HG03575 (cell line): ENCODE data around the gene SYNDIG1L.

Source experiments
- ATAC-seq: cut with Tn5 transposase; IDR thresholded peaks from one replicate; pipeline ENCODE4 v1.9.1; 2021; ENCODE audit not compliant: unreplicated experiment, insufficient number of reproducible peaks, low FRiP score; ENCODE audit errors: extremely low read depth

SYNDIG1L gene

DNA sequence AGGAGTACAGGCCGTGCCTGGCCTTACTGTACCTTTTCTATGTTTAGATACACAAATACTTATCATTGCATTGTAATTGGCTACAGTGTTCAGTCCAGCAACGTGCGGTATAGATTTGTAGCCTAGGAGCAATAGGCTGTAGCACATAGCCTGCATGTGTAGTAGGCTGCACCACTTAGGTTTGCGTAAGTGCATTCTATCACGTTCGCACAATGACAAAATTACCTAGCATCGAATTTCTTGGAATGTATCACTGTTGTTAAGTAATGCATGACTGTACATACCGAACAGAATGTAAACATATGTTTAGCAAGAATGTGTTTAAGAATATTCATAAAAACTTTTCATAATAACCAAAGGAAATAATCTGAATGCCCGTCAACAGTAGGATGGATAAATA lies 45.8 kb downstream of the SYNDIG1L start:
- ATAC-seq: no peak

DNA sequence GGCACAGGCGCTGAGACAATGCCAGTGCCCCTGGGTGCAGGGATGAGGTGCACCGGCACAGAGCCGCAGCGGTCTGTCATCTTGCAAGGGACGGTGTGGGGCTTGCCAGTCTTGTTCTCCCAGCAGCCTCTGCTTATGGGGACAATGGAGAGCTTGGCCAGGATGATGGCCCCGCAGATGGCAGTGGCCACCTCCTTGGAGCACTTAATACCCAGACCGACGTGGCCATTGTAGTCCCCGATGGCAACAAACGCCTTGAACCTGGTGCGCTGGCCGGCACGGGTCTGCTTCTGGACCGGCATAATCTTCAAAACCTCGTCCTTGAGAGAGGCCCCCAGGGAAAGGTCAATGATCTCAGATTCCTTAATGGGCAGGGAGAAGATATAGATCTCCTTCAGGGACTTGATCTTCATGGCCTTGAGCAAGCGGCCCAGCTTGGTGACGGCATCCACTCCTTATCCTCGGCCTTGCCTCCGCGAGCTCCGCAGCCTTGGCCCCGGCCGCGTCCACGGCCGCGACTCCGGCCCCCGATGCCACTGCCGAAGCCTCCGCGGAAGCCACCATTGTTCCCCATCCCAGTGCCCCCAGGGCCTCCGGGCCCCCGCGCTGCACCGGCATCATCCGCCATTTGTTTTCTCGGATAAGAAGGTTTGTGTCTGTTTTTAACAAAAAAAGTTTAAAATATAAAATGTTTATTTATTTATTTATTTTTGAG lies 47.9 kb downstream of the SYNDIG1L start:
- no peak for ATAC-seq

- ATAC-seq: no peak
Measured at GRCh38 chr14:74368441-74368840, 57.6 kb downstream of the SYNDIG1L start.

DNA sequence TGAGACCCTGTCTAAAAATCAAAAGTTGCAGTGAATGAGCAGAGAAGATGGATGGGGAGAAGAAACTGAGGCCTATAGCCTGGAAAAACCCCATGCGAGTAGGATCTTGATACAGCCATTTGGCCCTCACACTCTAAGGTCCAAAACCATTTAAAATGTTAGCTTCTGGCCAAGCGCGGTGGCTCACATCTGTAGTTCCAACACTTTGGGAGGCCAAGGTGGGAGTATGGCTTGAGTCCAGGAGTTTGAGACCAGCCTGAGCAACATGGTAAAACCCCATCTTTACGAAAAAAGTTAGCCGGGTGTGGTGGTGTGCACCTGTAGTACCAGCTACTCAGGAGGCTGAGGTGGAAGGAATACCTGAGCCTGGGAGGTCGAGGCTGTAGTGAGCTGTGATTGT lies 58.0 kb downstream of the SYNDIG1L start:
- no peak for ATAC-seq

DNA sequence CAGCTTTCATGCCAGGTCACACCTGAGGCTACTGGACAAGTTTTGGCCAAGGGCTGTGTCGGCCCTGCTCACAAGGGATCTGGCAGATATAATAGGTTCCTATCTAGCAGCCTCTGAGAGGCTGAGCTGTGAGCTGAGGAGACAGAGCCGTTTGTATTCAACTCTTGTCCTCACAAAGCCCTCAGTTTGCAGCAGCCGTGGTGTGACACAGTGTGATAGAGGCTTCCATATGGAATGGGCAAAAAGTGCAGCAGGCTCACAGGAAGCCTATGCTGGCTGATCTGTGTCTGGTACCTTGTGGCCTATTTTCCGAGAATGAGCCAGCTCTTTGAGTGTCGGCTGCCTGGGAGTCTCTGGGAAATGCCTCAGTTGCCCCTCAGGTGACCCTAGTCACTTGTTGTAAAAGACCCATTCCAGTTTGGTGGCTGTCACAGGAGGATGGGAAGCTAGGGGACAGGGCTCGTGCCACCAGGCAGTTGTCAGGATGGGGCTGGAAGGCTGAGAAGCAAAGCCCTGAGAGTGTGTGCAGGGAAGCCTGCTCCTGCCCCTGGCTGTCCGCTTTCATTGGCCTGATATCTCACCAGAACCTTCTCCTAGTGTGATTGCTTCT lies 61.6 kb downstream of the SYNDIG1L start:
- ATAC-seq: no peak

GRCh38 chr14:74362361-74362915 lies 63.6 kb downstream of the SYNDIG1L start:
- ATAC-seq: no peak

DNA sequence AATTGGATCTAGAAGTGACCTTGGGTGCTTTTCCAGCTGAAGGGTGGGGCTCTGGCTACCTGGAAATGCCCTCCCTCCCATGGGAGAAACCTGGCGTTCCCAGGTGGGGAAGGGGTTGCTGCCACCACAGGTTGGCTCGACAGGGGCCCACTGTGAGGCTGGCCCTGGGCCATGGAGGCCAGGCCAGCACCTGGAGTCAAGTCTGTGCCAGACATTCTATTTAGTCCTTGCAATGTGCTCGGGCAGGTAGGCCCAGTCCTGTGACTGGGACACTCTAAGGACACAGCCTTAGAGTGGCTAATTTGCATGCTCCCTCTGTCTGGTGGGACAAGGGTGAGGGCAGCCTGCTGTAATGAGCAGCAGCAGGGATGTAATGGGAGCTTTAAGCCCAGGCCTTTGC lies 65.8 kb downstream of the SYNDIG1L start:
- no peak for ATAC-seq

DNA sequence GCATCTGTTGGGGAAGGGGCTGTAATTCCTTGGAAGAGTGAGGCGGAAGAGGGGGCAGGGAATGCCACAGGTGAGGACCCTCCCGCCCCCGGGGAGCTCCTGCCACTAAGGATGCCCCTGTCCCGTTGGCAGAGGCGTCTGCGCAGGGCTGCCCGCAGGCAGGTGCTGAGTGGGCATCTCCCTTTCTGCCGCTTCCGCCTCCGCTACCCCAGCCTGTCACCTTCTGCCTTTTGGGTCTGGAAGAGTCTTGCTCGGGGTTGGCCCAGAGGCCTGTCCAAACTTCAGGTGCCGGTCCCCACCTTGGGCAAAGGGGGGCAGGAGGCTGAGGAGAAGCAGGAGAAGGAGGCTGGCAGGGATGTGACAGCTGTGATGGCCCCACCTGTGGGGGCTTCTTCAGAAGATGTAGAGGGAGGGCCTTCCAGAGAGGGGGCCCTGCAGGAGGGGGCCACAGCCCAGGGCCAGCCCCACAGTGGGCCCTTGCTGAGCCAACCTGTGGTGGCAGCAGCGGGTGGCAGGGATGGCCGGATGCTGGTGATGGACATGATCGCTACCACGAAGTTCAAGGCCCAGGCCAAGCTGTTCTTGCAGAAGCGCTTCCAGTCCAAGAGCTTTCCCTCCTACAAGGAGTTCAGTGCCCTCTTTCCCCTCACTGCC lies 67.7 kb downstream of the SYNDIG1L start:
- no peak for ATAC-seq

- no peak for ATAC-seq
Measured at GRCh38 chr14:74357585-74357984, 68.4 kb downstream of the SYNDIG1L start.

DNA sequence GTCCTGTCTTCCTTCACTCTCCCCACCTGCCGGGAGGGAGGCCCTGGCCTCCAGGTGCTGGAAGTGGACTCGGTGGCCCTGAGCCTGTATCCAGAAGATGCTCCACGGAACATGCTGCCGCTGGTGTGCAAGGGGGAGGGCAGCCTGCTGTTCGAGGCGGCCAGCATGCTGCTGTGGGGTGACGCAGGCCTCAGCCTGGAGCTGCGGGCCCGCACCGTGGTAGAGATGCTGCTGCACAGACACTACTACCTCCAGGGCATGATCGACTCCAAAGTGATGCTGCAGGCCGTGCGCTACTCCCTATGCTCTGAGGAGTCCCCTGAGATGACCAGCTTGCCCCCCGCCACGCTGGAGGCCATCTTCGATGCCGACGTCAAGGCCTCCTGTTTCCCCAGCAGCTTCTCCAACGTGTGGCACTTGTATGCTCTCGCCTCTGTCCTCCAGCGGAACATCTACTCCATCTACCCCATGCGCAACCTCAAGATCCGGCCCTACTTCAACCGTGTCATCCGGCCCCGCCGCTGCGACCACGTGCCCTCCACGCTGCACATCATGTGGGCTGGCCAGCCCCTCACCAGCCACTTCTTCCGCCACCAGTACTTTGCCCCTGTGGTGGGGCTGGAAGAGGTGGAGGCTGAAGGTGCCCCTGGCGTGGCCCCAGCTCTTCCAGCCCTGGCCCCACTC lies 69.0 kb downstream of the SYNDIG1L start:
- ATAC-seq: no peak
